ENCODE data around the gene INPP5B.

INPP5B gene

DNA sequence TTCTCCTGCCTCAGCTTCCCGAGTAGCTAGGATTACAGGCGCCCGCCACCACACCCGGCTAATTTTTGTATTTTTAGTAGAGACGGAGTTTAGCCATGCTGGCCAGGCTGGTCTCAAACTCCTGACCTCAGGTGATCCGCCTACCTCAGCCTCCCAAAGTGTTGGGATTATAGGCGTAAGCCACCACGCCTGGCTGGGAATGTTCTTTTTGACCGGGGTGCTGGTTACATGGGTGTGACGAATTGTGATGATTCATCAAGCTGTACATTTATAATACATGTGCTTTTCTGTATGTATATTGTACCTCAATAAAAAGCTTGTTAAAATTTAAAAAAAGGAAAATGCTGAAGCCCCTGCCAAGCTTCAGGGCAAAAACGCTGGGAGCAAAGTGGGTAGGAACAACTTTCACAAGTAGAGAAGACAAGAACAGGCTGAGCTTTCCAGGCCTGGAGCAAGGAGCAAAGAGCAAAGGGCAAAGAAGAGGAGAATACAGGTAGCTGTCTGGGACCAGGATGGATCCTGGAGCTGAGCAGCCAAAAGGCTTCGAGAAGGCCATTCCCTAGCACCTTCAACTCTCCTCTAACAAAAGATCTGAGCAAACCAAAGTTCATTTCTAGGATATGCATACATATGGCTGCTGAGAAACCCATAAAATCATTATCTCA, 118.3 kb downstream of the INPP5B start:
- no peak for DNase-seq

DNA sequence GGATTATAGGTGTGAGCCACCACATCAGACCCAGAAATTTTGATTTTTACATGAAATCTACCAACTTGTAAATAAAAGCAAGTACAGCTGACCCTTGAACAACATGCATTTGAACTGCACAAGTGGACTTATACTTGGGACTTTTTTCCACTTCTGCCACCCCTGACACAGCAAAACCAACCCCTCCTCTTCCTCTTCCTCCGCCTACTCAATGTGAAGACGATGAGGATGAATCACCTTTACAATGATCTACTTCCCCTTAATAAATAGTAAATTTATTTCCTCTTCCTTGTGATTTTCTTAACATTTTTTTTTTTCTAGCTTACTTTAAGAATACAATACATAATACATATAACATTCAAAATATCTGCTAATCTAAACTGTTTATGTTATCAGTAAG, 121.3 kb downstream of the INPP5B start:
- peak; percentile 42 for DNase-seq

GRCh38 chr1:37824001-37824400, 122.9 kb downstream of the INPP5B start:
- DNase-seq, result no peak

DNA sequence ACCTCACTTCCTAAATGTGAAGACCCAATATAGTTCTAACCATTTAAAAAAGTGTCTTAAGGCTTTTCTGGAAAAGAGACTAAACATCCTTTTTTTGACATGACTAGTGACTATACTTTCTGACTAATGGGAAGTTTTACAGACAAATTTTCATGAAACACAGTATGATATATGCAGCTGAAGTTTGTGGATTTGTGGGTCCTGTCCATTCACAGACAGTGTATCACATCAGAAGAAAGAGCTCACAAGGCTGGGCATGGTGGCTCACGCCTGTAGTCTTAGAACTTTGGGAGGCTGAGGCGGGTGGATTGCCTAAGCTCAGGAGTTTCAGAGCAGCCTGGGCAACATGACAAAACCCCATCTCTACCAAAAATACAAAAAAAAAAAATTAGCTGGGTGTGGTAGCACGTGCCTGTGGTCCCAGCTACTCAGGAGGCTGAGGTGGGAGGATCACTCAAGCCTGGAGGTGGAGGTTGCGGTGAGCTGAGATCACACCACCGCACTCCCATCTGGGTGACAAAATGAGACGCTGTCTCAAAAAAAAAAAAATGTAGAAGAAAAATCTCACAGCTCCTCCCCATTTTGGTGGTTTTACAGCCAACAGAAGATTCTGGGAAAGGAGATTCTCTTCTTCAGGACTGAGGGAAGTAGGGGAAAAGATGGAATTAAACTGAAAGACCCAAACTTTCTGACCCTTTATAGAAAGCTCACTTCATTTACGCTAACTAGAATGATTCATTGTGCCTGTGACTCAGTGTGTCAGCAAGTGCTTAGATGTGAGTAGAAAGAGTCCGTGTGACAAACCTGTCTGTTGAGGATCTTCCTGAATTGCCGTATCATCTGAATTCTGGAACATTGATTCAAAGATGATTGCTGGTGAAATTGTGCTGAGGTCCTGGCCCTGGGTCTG, 123.7 kb downstream of the INPP5B start:
- no peak for DNase-seq

- DNase-seq, result no peak
These were observed 125.4 kb downstream of the INPP5B start for GRCh38 chr1:37821481-37821880.

GRCh38 chr1:37817481-37817880, 129.4 kb downstream of the INPP5B start:
- DNase-seq, result no peak

GRCh38 chr1:37814252-37814651, 132.6 kb downstream of the INPP5B start:
- DNase-seq, result no peak

GRCh38 chr1:37813529-37814145, 133.2 kb downstream of the INPP5B start:
- no peak for DNase-seq

- DNase-seq, result peak; percentile 65
These were observed 135.7 kb downstream of the INPP5B start for GRCh38 chr1:37811027-37811655.

All from MV-4-11 (cell line).